Measurements from ENCODE around the gene DUSP2.

DUSP2 gene

DNA sequence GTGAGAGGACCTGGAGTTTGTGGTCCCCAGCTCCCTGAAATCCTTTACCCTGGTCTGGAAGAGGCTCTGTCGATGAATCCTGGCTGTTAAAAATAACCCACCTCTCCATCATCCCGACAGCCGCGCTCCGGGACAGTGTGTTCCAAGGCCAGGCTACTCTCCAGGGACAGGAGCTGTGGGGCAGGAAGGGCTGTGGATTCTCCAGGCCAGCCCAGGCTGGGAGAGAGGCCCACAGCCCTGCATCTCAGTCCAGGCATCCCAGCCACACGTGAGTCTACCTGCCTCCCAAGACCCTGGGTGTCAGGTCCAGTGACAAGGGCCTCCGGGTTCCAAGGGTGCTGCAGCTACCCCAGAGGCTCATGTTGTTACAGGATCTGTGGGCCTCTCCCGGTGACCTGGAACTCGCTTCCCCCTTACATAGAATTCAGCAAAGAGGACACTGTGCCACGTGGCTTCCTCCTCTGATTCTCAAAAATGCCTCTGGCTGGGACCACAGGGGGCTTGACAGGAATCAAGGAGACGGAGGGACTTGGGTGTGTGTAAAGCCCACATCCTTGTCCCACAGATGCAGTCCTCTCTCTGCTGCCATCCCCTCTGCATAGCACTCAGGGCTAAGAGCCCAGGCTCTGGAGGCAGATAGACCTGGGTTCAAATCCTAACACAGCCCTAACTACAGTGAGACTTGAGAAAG, 46.2 kb downstream of the DUSP2 start:
- no peak for DNase-seq

DNA sequence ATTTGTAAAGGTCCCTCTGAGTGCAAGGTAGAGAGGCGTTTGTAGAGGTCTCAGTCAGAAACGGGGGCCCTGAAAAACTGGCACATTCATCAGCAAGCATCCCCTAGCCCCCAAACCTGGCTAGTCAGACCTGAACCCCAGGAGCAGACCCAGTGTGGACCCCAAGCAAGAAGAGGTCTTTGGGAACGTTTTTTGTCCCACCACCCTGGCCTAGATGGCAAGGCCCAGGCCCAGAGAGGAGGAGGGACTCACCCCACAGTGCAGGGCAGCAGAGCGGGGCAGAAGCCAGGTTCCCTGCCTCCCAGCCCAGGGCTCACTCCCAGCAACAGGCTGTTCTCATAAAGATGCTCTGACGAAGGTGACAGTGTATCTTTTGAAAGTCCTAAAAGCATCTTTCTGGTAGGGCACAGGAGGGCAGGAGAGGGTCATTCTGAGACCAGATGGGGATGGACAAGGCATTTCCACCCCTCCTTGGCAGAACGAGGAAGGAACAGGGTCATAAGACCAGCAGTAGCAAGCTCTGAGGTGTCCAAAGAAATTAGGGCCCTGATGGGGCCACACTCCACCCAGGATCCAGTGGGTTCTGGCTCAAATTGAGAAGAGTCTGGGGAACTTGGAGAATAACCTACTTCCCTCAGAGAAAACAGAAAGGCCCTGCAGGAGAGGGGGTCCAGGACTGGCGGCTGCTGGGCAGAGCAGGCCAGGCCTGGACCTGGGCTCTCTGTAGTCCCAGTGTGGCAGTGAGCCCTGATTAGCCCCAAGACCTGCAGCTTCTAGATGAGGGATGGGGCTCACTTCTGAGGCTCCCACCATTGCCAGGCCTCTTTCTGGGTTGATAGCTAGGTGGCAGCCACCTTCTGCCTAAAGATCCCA, 47.1 kb downstream of the DUSP2 start:
- DNase-seq, result no peak

DNA sequence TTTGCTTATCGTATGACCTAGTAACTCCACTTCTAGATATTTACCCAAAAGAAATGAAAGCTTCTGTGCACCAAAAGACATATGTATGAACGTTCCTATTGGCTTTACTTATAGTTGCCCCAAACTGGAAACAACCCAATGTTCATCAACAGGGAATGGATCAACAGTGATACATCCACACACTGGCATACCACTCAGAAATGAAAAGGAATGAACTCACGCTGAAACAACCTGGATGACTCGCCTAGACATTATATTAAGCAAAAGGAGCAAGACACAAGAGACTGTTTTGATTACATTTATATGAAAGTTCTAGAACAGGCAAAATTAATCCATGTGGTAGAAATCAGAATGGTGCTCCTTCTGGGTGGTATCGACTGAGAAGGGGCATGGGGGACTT, 47.8 kb downstream of the DUSP2 start:
- no peak for DNase-seq

DNA sequence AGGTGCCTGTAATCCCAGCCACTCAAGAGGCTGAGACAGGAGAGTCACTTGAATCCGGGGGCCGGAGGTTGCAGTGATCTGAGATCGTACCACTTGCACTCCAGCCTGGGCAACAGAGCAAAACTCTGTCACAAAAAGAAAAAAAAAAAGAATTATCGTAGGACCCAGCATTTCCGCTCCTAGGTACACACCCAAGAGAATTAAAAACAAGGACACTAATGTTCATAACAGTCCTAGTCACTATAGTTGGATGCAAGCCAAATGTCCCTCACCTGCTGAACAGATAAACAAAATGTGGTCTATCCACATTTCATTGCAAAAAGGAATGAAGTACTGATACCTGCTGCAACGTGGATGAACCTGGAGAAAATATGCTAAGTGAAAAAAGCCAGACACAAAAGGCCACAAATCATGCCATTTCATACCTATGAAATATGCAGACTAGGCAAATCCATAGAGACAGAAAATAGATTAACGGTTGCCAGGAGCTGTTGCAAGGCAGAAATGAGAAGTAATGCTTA, 50.1 kb downstream of the DUSP2 start:
- no peak for DNase-seq

DNA sequence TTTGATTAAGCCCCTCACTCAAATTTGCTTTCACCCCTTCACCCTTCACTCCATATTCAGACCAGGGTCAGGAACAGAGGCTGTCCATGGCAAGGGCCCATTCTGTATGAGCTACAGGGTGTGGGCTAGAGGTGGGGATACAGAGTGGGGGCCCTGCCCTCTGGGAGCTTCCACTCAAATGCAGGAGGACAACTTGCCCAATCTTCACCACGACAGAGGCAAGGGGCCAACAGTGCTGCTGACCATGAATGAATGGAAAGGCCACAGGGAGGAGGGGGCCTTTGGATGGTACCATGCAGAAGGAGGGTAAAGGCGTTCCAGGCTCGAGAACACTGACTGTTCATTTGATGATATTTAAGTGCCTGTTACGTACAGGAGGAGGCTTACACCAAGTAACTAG, 51.7 kb downstream of the DUSP2 start:
- no peak for DNase-seq
